Renal pelvis (tissue), 12 donors: Measurements from ENCODE around the gene DGAT2. TPM values are rescaled to one million over a fixed set of nuclear protein-coding genes. Genes with fewer than 3 reads are reported as not detected.
A peak's percentile ranks its signal among the peaks of the same experiment; 100 is the strongest.
"Not testable (repeated sequence)": the region's sequence is repeated elsewhere in the genome, so short reads cannot be mapped to it uniquely, and the experiment has no call there.

Experiments
- DNase-seq: peaks from one replicate; pipeline ENCODE4 v3.0.0-alpha.2; 2013
- long read RNA-seq, 16 experiments: transcript quantifications; one replicate each; lab custom pipeline, GENCODE V29; 2026
- polyA plus RNA-seq, 3 donors: library from polyadenylated mRNA; unstranded; fragments of 120-200 nt; gene quantifications; one replicate each; pipeline ENCODE4 v1.2.1, GENCODE V29; 2013; ENCODE audit not compliant: insufficient read length in 3 of 3

Gene DGAT2
- 1 to 10 TPM; 3.9 to 5.0 (median 4.9) TPM for polyA plus RNA-seq
- long read RNA-seq, donor 1, transcript DGAT2-201 (8 exons, 2,453 nt), result major isoform, 5 of 5 reads
- long read RNA-seq, donor 1, partial matches to known transcripts, result 0 of 5 reads
- long read RNA-seq, donor 1, other reads (novel, unspliced or antisense), result 0 of 5 reads
- long read RNA-seq, donor 2, partial matches to known transcripts, result 0 of 2 reads
- long read RNA-seq, donor 2, other reads (novel, unspliced or antisense), result 0 of 2 reads
- long read RNA-seq, donor 3, partial matches to known transcripts, result 0 of 2 reads
- long read RNA-seq, donor 3, other reads (novel, unspliced or antisense), result 0 of 2 reads
- long read RNA-seq, donor 4, full-length matches to known transcripts, result 1 of 1 reads
- long read RNA-seq, donor 4, partial matches to known transcripts, result 0 of 1 reads
- long read RNA-seq, donor 4, other reads (novel, unspliced or antisense), result 0 of 1 reads
- long read RNA-seq, donor 5, partial matches to known transcripts, result 0 of 1 reads
- long read RNA-seq, donor 5, other reads (novel, unspliced or antisense), result 0 of 1 reads
- long read RNA-seq, donor 6, partial matches to known transcripts, result 0 of 1 reads
- long read RNA-seq, donor 6, other reads (novel, unspliced or antisense), result 0 of 1 reads
- long read RNA-seq, donor 7, partial matches to known transcripts, result 0 of 3 reads
- long read RNA-seq, donor 7, other reads (novel, unspliced or antisense), result 0 of 3 reads
- long read RNA-seq, donor 8, partial matches to known transcripts, result 0 of 1 reads
- long read RNA-seq, donor 8, other reads (novel, unspliced or antisense), result 0 of 1 reads
- long read RNA-seq, donor 9, partial matches to known transcripts, result 0 of 4 reads
- long read RNA-seq, donor 9, other reads (novel, unspliced or antisense), result 0 of 4 reads
- long read RNA-seq, donor 10, partial matches to known transcripts, result 0 of 1 reads
- long read RNA-seq, donor 10, other reads (novel, unspliced or antisense), result 0 of 1 reads
- long read RNA-seq, donor 11, partial matches to known transcripts, result 0 of 2 reads
- long read RNA-seq, donor 11, other reads (novel, unspliced or antisense), result 0 of 2 reads
- long read RNA-seq, donor 12, partial matches to known transcripts, result 0 of 4 reads
- long read RNA-seq, donor 12, other reads (novel, unspliced or antisense), result 0 of 4 reads
- long read RNA-seq, donor 13, partial matches to known transcripts, result 0 of 2 reads
- long read RNA-seq, donor 13, other reads (novel, unspliced or antisense), result 0 of 2 reads
- long read RNA-seq, donor 14, result 0 reads
- long read RNA-seq, donor 15, full-length matches to known transcripts, result 13 of 13 reads
- long read RNA-seq, donor 15, partial matches to known transcripts, result 0 of 13 reads
- long read RNA-seq, donor 15, other reads (novel, unspliced or antisense), result 0 of 13 reads
- long read RNA-seq, donor 16, full-length matches to known transcripts, result 2 of 2 reads
- long read RNA-seq, donor 16, partial matches to known transcripts, result 0 of 2 reads
- long read RNA-seq, donor 16, other reads (novel, unspliced or antisense), result 0 of 2 reads

GRCh38 chr11:75768112-75768908 is at the start of gene DGAT2:
DGAT2 (plus strand) TSS chr11:75768778; CDS start chr11:75768992, 214 bp downstream.
- DNase-seq, result peak; percentile 83

- DNase-seq, result no peak
Measured at GRCh38 chr11:75719340-75720239, 49.0 kb upstream of the DGAT2 start.

GRCh38 chr11:75720639-75721038 is 47.9 kb upstream of the DGAT2 start:
- no peak for DNase-seq

GRCh38 chr11:75721852-75722668 is 46.5 kb upstream of the DGAT2 start:
- no peak for DNase-seq

- DNase-seq, result no peak
Measured at GRCh38 chr11:75722669-75723042, 45.9 kb upstream of the DGAT2 start.

- no peak for DNase-seq
Measured at GRCh38 chr11:75725547-75726320, 42.8 kb upstream of the DGAT2 start.

- DNase-seq, result no peak
Measured at GRCh38 chr11:75728992-75729391, 39.6 kb upstream of the DGAT2 start.

GRCh38 chr11:75731095-75731494 is 37.5 kb upstream of the DGAT2 start:
- DNase-seq, result no peak

GRCh38 chr11:75733071-75733430 is 35.5 kb upstream of the DGAT2 start:
- no peak for DNase-seq

GRCh38 chr11:75733431-75734107 is 35.0 kb upstream of the DGAT2 start:
- peak; percentile 43 for DNase-seq

- DNase-seq, result no peak
Measured at GRCh38 chr11:75734491-75735180, 33.9 kb upstream of the DGAT2 start.

- DNase-seq, result no peak
Measured at GRCh38 chr11:75735181-75735845, 33.3 kb upstream of the DGAT2 start.

GRCh38 chr11:75737314-75737713 is 31.3 kb upstream of the DGAT2 start:
- no peak for DNase-seq

GRCh38 chr11:75740681-75741080 is 27.9 kb upstream of the DGAT2 start:
- no peak for DNase-seq

- DNase-seq, result not testable (repeated sequence)
Measured at GRCh38 chr11:75743159-75743558, 25.4 kb upstream of the DGAT2 start.
